Activated naive CD4-positive, alpha-beta T cell (primary cell): ENCODE data around the gene CLP1.
A peak's percentile ranks its signal among the peaks of the same experiment; 100 is the strongest.
"Not testable (repeated sequence)": the region's sequence is repeated elsewhere in the genome, so short reads cannot be mapped to it uniquely, and the experiment has no call there.

ENCODE experiments used
- DNase-seq, 4 experiments: peaks; one replicate each; lab custom pipeline; 2025; lab: John Stamatoyannopoulos, UW

Gene CLP1

DNA sequence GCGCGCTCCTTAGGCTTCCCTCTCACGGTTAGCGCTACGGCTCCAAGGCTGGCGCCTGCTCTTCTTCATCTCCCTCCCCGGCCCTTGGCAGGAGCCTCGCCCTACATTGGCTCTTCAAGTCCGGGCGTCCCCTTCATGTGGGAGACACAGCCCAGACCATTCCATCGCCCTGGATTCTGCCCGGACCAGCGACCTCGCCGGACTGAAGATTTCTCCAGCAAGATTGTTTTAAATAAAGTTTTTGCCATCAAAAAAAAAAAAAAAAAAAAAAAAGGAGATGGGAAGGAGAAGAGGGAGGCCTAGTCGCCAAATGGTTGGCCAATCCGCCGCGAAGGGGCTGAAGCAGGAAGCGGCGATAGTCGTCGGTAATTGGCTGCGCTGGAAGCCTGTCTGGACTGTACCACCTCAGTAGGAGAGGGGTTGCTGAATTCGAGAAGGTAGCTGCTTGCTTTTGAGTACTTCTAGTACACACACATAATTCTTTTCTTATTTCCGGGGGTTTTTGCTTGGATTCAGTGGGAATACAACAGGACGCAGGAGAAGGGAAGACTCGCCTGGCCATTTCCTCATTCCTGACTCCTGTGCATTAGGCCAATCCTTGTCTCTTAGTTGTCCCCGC is 9.7 kb downstream of the CLP1 start:
- peak; percentile 73 to 85 (median 79) for DNase-seq

DNA sequence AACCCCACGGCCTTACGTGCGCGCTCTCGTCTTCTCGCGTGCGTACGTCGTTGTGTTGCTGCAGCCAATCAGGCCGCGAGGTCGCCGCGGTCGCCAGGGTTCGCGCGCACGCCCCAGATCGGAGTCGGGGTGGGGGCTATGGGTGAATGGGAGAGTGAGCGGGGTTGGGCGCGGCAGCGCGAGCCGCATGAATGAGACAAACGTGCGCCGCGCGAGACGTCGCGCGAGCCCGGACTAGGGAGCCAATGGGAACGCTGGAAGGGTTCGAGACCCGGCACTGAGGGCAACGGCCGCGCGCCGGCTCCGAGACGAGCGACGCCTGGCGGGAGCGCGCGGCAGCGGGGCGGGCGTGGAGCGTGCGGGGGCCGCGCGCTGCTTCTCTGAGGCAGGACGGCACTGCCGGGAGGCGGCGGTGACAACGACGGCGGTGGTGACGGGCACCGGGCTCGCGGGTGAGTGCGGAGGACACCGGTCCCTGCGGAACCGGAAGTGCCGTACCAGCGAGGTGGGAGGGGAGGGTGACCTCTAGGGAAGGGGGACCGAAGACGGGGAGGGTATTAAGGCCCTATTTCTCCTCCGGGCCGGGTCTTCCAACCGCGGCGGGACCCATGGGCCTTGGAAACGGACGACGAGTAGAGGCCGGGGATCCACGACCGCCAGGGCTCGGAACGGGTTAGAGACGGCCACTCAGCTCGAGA is 10.3 kb downstream of the CLP1 start, which contains the start of gene ZDHHC5:
Gene ZDHHC5, plus strand, starts transcription at position 379 of the 698 bp plus-strand sequence. CDS start 4,977 bp downstream, outside the sequence.
- peak; percentile 96 to 99 (median 98) for DNase-seq

DNA sequence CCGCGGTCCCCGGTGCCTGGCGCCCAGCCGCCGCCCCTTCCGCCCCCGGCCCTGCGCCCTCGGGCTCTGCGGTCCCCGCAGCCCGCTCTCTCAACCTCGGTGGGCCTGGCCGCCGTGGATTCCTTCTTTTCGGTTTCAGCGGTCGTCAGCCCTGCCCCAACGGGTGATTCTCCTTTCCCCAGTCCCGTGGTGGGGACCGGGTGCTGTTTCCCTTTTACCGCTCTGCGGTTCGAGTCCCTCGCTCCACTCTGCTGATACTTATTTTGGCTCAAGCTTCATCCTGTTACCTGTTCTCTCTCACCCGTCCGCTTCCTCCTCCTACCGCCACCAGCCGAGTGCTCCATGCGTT is 10.8 kb downstream of the CLP1 start:
- DNase-seq, result peak in 3 of 4 experiments; percentile 40 to 51 (median 42)

DNA sequence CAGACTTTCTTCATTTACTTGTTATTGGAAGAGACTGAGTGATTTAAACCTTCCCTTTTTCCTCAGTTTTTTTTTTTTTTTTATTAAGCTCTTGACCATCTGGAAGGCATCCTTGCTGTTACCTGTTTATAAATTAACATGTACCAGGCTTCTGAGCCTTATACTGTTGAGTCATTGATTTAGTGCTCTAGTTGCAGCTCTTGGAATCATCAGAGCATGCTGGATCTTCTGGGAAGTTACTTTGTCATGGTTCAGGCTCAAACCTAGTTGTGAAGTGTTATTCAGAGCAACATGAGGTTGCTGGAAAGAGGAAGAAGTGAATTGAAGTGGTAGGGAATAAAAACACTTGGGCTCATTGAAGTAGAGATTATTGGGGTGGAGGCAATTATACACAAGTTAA is 16.7 kb downstream of the CLP1 start:
- DNase-seq, result no peak

DNA sequence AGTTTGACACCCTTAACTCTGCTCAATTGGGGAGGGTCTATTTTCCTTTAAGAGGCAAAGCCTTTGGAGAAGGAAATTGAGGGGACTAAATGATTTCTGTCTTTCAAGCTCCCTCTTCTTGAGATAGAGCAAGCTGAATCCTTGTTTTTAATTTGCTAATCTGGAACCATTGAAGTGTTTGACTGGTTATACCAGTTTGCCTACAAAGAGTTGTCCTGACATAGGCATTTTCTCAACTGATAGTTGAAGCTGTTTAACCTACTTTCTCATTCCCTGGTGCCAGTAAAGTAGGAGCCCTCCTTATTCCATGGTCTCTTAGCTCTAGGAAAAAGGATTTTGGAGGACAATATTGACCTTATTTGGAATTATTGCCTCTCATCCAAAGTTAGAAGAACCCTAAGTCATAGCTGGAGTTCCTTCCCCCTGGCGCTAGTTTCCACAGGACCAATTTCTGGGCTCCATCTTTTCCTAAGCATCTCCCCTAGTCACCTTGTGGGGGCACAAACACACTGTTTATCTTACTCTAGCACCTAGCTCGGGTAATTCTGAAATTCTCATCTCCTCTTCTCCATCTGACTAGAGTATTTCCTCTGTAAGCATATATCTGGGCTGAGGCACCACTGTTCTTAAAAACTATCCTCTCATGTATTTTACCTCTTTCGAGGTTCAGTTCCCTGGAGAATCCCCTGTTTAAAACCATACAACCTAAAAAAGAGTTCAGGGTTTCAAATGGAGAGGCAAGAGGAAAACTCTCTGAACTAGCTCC is 17.8 kb downstream of the CLP1 start:
- no peak for DNase-seq

DNA sequence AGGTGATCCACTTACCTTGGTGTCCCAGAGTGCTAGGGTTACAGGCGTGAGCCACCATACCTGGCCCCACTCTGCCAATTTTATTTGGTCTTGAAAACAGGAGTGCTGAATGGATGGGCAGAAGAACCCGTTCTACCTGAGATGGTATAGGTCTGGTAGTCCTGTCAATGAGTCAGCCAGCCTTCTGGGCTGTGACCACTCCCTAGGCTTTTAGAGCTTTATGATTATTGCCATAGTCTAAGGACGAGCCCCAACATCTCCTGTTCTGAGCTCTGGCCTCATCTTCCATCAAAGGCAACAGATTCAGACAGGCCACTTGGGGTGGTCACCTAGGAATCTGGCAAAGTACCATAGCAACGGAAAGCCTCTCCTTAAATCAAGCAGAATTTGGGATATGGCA is 21.8 kb downstream of the CLP1 start:
- DNase-seq, result no peak

DNA sequence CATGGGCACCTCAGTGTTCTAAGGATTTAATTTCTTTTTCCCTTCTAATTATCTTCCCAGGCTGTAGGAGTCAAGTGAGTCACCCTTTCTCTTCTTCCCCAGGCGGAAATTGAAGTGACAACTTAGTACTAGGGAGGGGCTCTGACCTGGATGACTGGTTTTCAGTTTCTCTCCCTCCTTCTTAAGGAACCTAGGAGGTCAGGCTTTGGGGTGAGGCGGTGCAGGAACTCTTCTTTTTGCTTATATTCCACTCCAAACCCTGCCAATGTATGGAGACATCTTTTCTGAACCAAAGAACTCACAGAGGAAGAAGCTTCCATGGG is 23.0 kb downstream of the CLP1 start:
- DNase-seq, result no peak

DNA sequence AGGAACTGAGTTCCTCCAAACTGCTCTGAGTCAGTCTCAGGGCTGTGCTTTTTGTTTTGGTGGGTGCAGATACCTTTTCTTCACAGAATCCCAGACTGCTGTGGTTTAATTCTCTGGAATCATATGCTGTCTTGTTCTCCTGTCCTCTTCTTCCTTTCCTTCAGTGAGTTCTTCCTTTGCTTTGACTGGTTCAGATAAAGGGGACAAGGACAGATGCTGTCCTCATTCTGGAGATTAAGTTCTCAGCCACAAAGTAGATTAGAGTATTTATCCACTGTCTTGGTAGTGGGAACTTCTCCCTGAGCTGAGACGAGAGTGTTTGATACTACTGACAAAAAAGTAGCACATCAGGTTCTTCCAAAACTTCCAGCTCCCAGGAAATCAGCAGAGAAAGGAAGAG is 23.6 kb downstream of the CLP1 start:
- DNase-seq, result no peak

DNA sequence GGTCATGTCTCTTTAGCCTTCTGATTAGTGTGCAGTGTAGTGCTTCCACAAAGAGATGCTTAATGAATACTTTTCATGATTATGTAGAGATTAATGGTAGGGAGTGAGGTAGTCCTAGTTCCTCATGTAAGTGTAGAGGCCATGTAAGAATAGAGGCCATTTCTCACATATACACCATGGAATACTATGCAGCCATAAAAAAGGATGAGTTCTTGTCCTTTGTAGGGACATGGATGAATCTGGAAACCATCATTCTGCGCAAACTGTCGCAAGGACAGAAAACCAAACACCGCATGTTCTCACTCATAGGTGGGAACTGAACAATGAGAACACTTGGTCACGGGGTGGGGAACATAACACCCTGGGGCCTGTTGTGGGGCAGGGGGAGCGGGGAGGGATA is 32.9 kb downstream of the CLP1 start:
- DNase-seq, result not testable (repeated sequence)

DNA sequence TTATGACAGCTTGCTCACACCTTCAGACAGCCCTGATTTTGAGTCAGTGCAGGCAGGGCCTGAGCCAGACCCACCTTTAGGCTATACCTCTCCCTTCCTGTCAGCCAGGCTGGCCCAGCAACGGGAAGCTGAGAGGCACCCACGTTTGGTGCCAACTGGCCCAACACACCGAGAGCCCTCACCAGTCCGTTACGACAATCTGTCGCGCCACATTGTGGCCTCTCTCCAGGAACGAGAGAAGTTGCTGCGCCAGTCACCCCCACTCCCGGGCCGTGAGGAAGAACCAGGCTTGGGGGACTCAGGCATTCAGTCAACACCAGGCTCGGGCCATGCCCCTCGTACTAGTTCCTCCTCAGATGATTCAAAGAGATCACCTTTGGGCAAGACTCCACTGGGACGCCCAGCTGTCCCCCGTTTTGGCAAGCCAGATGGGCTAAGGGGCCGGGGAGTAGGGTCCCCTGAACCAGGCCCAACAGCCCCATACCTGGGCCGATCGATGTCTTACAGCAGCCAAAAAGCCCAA is 41.3 kb downstream of the CLP1 start:
- no peak for DNase-seq

DNA sequence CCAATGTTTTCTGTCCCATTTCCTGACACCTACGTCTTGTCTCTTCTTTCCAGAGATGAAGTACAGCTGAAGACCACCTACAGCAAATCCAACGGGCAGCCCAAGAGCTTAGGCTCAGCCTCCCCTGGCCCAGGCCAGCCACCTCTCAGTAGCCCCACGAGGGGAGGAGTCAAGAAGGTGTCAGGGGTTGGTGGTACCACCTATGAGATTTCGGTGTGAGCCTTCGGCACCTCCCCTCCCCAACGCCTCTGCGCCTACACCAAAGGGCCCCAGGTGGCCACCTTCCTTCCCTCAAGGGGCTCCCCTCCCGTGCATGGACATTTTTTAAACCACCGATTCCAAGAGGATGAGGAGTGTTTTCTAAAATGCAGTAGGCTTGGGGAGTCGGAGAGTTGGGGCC is 42.3 kb downstream of the CLP1 start:
- DNase-seq, result no peak

DNA sequence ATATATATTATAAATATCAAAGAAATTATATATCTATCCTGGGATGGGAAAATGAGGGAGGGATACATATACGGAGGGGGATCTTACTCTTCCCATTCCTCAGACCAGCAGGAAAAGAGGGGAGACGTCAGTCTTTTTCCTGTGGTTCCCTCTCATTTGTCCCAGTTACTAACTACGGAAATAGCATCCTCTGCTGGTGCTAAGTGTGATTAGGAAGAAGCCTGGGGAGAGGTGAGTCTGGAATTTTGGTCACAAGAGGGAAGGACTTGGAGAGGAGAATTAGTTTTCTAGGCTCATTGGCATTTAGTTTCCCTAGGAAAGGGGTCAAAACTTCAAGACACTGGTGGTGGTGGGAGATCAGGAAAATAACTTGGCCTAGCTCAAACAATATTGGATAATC is 42.9 kb downstream of the CLP1 start:
- DNase-seq, result no peak

DNA sequence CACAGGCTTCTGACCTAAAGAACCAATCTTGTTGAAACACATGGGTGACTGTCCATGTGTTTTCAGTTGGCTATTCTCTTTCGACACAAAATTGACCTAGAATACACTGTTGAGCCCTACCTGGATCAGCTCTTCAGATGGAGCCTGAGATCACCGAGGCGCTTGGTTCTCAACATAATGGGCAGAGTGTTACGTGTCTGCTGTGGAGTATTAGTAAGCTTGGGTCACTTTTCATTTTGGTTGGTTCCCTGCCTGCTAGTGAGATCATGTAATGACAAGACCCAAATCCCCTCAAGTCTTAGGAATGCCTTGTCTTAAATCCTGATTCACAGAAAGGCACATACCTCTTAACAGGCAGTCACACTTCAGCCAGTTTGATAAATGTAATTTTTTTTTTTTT is 45.8 kb downstream of the CLP1 start:
- DNase-seq, result no peak

DNA sequence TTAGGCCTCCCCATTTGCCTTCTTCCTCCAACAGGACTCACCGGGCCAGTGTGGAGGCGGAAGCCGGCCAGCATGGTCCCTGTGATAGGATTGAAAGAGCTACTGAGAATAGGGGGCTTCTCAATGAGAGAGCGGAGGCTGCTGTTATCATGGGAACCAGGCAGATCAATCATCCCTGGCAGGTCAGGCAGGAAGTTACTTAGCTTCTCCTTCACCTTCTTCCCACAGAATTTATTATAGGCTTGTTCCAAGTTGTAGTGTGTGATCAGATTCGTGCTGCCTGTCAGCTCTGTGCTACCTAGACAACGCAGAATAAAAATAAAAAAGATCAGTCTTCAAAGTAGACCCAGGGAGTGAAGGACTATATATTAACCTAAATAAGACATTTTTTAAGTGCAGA is 47.4 kb downstream of the CLP1 start:
- DNase-seq, result no peak

DNA sequence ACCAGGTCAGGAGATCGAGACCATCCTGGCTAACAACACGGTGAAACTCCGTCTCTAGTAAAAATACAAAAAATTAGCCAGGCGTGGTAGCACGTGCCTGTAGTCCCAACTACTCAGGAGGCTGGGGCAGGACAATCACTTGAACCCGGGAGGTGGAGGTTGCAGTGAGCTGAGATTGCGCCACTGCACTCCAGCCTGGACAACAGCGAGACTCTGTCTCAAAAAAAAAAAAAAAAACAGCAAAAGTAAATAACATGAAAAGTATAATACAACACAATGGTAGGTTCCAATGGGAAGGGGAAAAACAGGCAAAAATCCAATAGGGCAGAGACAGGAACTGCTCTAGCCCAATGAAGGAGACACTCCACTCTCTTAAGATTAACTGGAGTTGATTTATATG is 47.9 kb downstream of the CLP1 start:
- DNase-seq, result not testable (repeated sequence)

DNA sequence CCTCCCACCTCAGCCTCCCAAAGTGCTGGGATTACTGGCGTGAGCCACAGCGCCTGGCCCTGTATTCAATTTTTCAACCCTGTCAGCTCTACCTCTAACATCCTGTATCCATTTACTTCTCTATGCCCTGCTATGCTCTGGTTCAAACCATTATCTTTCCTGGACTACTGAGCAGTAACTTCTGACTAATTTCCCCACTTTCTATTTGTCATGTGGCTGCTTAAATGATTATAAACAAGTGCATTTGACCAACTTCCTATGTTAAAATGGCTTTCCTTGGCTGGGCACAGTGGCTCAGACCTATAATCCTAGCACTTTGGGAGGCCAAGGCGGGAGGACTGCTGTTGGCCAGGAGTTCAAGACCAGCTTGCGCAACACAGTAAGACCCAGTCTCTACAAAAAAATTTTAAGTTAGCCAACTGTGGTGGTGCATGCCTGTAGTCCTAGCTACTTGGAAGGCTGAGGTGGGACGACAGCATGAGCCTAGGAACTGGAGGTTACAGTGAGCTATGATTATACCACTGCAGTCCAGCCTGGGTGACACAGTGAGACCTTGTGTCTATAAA is 52.3 kb downstream of the CLP1 start:
- DNase-seq, result no peak
